K562 (cell line): ENCODE measurements around the gene FLAD1. TPM values are rescaled to one million over a fixed set of nuclear protein-coding genes. Genes with fewer than 3 reads are reported as not detected.

Source experiments
- ATAC-seq: fragments of 200-7000 bp; cut with Tn5 transposase; 3 replicates; pipeline ENCODE4 v1.9.1; 2020; ENCODE audit warnings: moderate library complexity
- BruUV-seq: library from RNA; stranded (reverse); fragments of 400-500 nt; replicated peaks from 2 replicates; lab custom pipeline; 2021; lab: Mats Ljungman, UMichigan
- CTCF ChIA-PET: fragments of 300-600 bp; formaldehyde crosslinking; extraction: SDS; loops from one replicate; lab custom pipeline; 2021; ENCODE audit warnings: low intra/inter-chr PET ratio; lab: Yijun Ruan, JAX
- POLR2A ChIA-PET: fragments of 300-600, 350-650 bp; sonication (Branson Sonifier 250); formaldehyde crosslinking; extraction: SDS; loops from one replicate; lab custom pipeline; 2021; ENCODE audit warnings: antibody characterized with exemption, inconsistent platforms; lab: Yijun Ruan, JAX
- DNase-seq, 4 experiments: peaks; one replicate each; pipeline versions ENCODE4 v3.0.0 to v3.0.0-alpha.2; 2011 to 2018; ENCODE audit warnings: low spot score in 3 of 4, mixed read lengths in 3 of 4; ENCODE audit errors: extremely low read depth in 1 of 4
- FAIRE-seq: peaks from 2 replicates; lab custom pipeline; 2011; peaks lifted over from hg19 to GRCh38; lab: Jason Lieb, UNC
- H2AFZ ChIP-seq: 2 replicates; pipeline ENCODE4 v1.6.0; 2011; ENCODE audit warnings: low read depth, low read length, control low read depth, inconsistent platforms
- H3K27ac ChIP-seq: fragments of 200-600 bp; 3 replicates; pipeline ENCODE4 v1.8.0; 2011; ENCODE audit warnings: low read depth, mild to moderate bottlenecking, control low read depth, inconsistent platforms, low read length, moderate library complexity, mixed read lengths; ENCODE audit errors: extremely low read depth
- H3K27me3 ChIP-seq, 2 experiments: fragments of 300-600 bp in 1 of 2; 2 replicates in 1 of 2; 3 replicates in 1 of 2; pipeline versions ENCODE4 v1.6.0 to v1.8.0; 2011; ENCODE audit warnings: inconsistent platforms in 2 of 2, low read length in 2 of 2, mild to moderate bottlenecking in 1 of 2, mixed read lengths in 1 of 2, moderate library complexity in 1 of 2; ENCODE audit not compliant: control insufficient read depth in 2 of 2, insufficient read depth in 2 of 2
- H3K36me3 ChIP-seq: fragments of 300-600 bp; 3 replicates; pipeline ENCODE4 v1.8.0; 2011; ENCODE audit warnings: mild to moderate bottlenecking, low read length, inconsistent platforms; ENCODE audit not compliant: control insufficient read depth, insufficient read depth
- H3K4me1 ChIP-seq, 2 experiments: fragments of 200-600 bp in 1 of 2; replicated peaks in 1 of 2; 2 replicates in 1 of 2; 3 replicates in 1 of 2; pipeline versions ENCODE4 v1.5.1 to v1.8.0; 2011; ENCODE audit warnings: inconsistent platforms in 2 of 2, low read length in 2 of 2, mild to moderate bottlenecking in 1 of 2, mixed read lengths in 1 of 2, moderate library complexity in 1 of 2; ENCODE audit not compliant: control insufficient read depth in 2 of 2, insufficient read depth in 2 of 2
- H3K4me2 ChIP-seq: 2 replicates; pipeline ENCODE4 v1.6.1; 2011; ENCODE audit warnings: low read length, control low read depth, inconsistent platforms, mixed read lengths; ENCODE audit not compliant: insufficient read depth
- H3K4me3 ChIP-seq: fragments of 200-600 bp; sonication (generic), shearing (Covaris generic); 2 replicates; pipeline ENCODE4 v1.5.1; 2016; ENCODE audit warnings: control low read depth, inconsistent platforms
- H3K79me2 ChIP-seq: fragments of 200-600 bp; 3 replicates; pipeline ENCODE4 v1.8.0; 2011; ENCODE audit warnings: low read length, inconsistent platforms; ENCODE audit not compliant: control insufficient read depth, insufficient read depth
- H3K9ac ChIP-seq, 2 experiments: 2 replicates each; pipeline versions ENCODE4 v1.6.0 to v1.6.1; 2011; ENCODE audit warnings: low read depth in 2 of 2, low read length in 2 of 2, control low read depth in 1 of 2, inconsistent platforms in 1 of 2, mild to moderate bottlenecking in 1 of 2, mixed read lengths in 1 of 2; ENCODE audit not compliant: insufficient read depth in 1 of 2
- H3K9me1 ChIP-seq: one replicate; pipeline ENCODE4 v1.6.0; 2011; ENCODE audit warnings: inconsistent platforms, mild to moderate bottlenecking, low read length, moderate library complexity; ENCODE audit not compliant: control insufficient read depth, insufficient read depth
- H3K9me3 ChIP-seq: replicated peaks from 2 replicates; pipeline ENCODE4 v1.5.1; 2011; ENCODE audit warnings: low read depth, low read length, inconsistent platforms; ENCODE audit not compliant: control insufficient read depth, insufficient read depth
- H4K20me1 ChIP-seq: replicated peaks from 2 replicates; pipeline ENCODE4 v1.6.1; 2011; ENCODE audit warnings: low read length, inconsistent platforms, mixed read lengths; ENCODE audit not compliant: control insufficient read depth, insufficient read depth
- CREB1 ChIP-seq, 2 experiments: sonication (generic) in 1 of 2; formaldehyde crosslinking in 1 of 2; IDR thresholded peaks; 2 replicates each; pipeline versions ENCODE4 v1.6.1 to v1.8.0; 2012 to 2022; ENCODE audit warnings: inconsistent platforms in 1 of 2, mild to moderate bottlenecking in 1 of 2, missing genetic modification reagents in 1 of 2, moderate library complexity in 1 of 2
- HMG20B ChIP-seq: fragments of 250-450 bp; sonication (Bioruptor Pico); IDR thresholded peaks from 2 replicates; pipeline ENCODE4 v1.5.0; 2021; ENCODE audit warnings: mild to moderate bottlenecking
- POLR2G ChIP-seq: fragments of 200-400 bp; formaldehyde crosslinking; IDR thresholded peaks from 2 replicates; pipeline ENCODE4 v1.6.1; 2017; ENCODE audit warnings: low read depth, mild to moderate bottlenecking, antibody characterized with exemption, low read length, moderate library complexity
- TGIF2 ChIP-seq: sonication (generic); formaldehyde crosslinking; IDR thresholded peaks from 2 replicates; pipeline ENCODE4 v1.8.1; 2022; ENCODE audit warnings: mild to moderate bottlenecking, missing genetic modification reagents, moderate library complexity
- WGBS: fragments of 100-300 bp; shearing (Covaris generic); methylation state at CpG from one replicate; pipeline ENCODE4 v1.1.6; 2016; ENCODE audit warnings: low coverage, mixed read lengths; ENCODE audit not compliant: insufficient coverage; ENCODE audit errors: missing lambda C conversion rate; 5-methylcytosine and 5-hydroxymethylcytosine counted together
- in situ Hi-C: fragments of 300-500 bp; cut with MboI; formaldehyde crosslinking; loops from 4 replicates; pipeline ENCODE4 v1.15.0; 2018; ENCODE audit warnings: inconsistent platforms, mixed read lengths
- intact Hi-C: fragments of 100-400 bp; cut with micrococcal nuclease; formaldehyde crosslinking; loops from 2 replicates; pipeline ENCODE4 v1.14.2; 2022
- polyA plus RNA-seq, 8 experiments: library from polyadenylated mRNA; depleted of rRNA in 4 of 8; stranded (reverse) in 5 of 8; unstranded in 3 of 8; fragments of >200 nt; fragmentation: Nextera tagmentation in 2 of 8; fragmentation: Illumina TruSeq in 1 of 8; extraction: Ambion mirVana in 2 of 8; extraction: Trizol in 1 of 8; gene quantifications; 2 replicates each; pipeline versions ENCODE4 v1.2.1 to v1.2.3, GENCODE V29; 2011 to 2014; ENCODE audit warnings: inconsistent platforms in 1 of 8, missing spikeins in 1 of 8
- total RNA-seq, 7 experiments: library from RNA; depleted of rRNA in 6 of 7; stranded (reverse); fragments of >200 nt in 6 of 7; fragmentation: Illumina TruSeq in 2 of 7; extraction: Trizol in 2 of 7; gene quantifications; 2 replicates each; pipeline versions ENCODE4 v1.2.1 to v1.2.3, GENCODE V29; 2011 to 2021; ENCODE audit warnings: low replicate concordance in 1 of 7
- TF ChIP-seq, protein P1 (sequence below): fragments of 450-650 bp; IDR thresholded peaks from 2 replicates; pipeline ENCODE4 v1.7.0; 2016; ENCODE audit warnings: borderline replicate concordance

FLAD1 gene
- total and polyA plus RNA-seq, 9 of the 15 experiments (the other 6 are each of a cell fraction or from before 2014, with no cell fraction given): 24.9 to 85.8 (median 67.0) TPM

DNA sequence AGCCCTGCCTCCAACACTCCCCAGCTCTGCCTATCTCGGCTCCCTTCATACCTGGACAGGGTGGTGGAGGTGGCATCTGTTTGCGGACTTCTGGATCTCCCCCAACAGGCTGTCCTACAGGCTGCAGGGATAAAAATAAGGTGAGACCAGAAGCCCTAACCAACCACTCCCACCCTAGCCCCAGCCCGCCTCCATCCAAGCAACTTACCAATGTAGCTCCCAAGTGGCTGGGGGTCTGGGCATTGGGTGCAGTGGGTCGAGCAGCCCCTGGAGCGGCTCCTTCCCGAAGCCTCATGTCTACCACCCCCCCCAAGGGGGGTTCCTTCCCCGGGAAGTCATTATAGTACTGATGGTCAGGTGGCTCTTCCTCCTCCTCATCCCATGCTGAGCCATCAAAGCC lies 17.0 kb upstream of the FLAD1 start:
- no peaks in the 10 kb centered on the region for H3K9me3 ChIP-seq
- intact Hi-C loops: no loop called here
- peaks cover 37% of the 10 kb centered on the region for H3K79me2 ChIP-seq
- H3K4me1 ChIP-seq: peaks cover 35 to 55% of the 10 kb centered on the region in 2 experiments
- H3K27me3 ChIP-seq: no peaks in the 10 kb centered on the region
- no peaks in the 10 kb centered on the region for H3K9me1 ChIP-seq
- H2AFZ ChIP-seq: no peak overlapping the region
- CTCF ChIA-PET: no interaction called here
- no peak overlapping the region for H3K4me3 ChIP-seq
- H3K27ac ChIP-seq: no peak overlapping the region
- no peak for TF ChIP-seq TGIF2 (CRISPR knock-in tag)
- TF ChIP-seq CREB1 (IDR thresholded peaks at IDR 0.05): no peak
- no peak for TF ChIP-seq CREB1 (CRISPR knock-in tag; IDR thresholded peaks at IDR 0.05)
- 0 out of 2 replicates have a peak, but pooled peaks have one; percentile 6 for TF ChIP-seq POLR2G
- TF ChIP-seq HMG20B (CRISPR knock-in tag): no peak
- TF ChIP-seq, protein P1, sequence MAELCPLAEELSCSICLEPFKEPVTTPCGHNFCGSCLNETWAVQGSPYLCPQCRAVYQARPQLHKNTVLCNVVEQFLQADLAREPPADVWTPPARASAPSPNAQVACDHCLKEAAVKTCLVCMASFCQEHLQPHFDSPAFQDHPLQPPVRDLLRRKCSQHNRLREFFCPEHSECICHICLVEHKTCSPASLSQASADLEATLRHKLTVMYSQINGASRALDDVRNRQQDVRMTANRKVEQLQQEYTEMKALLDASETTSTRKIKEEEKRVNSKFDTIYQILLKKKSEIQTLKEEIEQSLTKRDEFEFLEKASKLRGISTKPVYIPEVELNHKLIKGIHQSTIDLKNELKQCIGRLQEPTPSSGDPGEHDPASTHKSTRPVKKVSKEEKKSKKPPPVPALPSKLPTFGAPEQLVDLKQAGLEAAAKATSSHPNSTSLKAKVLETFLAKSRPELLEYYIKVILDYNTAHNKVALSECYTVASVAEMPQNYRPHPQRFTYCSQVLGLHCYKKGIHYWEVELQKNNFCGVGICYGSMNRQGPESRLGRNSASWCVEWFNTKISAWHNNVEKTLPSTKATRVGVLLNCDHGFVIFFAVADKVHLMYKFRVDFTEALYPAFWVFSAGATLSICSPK: no peak
- TF ChIP-seq, all 486 proteins: peak for 1
- no peaks in the 10 kb centered on the region for H4K20me1 ChIP-seq
- WGBS: 89% methylated on average over 5 of the region's 7 CpGs
- POLR2A ChIA-PET: interaction anchor here (0.7 to 7.0 kb wide), 5 partner anchors 8 to 33 kb away, joined by 3 to 80 read pairs (median 5); partner anchors contain the start of genes CKS1B, FLAD1 and SHC1
- DNase-seq: no peak
- no TSS peak for BruUV-seq
- H3K36me3 ChIP-seq: peaks cover 71% of the 10 kb centered on the region
- no peak overlapping the region for H3K4me2 ChIP-seq
- no peak for FAIRE-seq
- in situ Hi-C loops: no loop called here
- ATAC-seq: no peak
- no peak overlapping the region for H3K9ac ChIP-seq
